MM.1S (cell line): ENCODE data around the gene JAM2.

Experiments used
- EZH2 ChIP-seq: fragments of 300-600 bp; sonication (generic); optimal IDR thresholded peaks from 2 replicates; pipeline ENCODE3; 2017; ENCODE audit warnings: low read depth, mild to moderate bottlenecking, antibody characterized with exemption, low read length, mixed read lengths
- TF ChIP-seq, protein P1 (sequence below): fragments of 300-600 bp; sonication (generic); IDR thresholded peaks from 2 replicates; pipeline ENCODE4 v1.5.1; 2016; ENCODE audit warnings: antibody characterized with exemption, low read length, mixed read lengths

GRCh38 chr21:25608044-25608737, 30.9 kb upstream of the JAM2 start:
- TF ChIP-seq EZH2: no peak
- TF ChIP-seq, protein P1, sequence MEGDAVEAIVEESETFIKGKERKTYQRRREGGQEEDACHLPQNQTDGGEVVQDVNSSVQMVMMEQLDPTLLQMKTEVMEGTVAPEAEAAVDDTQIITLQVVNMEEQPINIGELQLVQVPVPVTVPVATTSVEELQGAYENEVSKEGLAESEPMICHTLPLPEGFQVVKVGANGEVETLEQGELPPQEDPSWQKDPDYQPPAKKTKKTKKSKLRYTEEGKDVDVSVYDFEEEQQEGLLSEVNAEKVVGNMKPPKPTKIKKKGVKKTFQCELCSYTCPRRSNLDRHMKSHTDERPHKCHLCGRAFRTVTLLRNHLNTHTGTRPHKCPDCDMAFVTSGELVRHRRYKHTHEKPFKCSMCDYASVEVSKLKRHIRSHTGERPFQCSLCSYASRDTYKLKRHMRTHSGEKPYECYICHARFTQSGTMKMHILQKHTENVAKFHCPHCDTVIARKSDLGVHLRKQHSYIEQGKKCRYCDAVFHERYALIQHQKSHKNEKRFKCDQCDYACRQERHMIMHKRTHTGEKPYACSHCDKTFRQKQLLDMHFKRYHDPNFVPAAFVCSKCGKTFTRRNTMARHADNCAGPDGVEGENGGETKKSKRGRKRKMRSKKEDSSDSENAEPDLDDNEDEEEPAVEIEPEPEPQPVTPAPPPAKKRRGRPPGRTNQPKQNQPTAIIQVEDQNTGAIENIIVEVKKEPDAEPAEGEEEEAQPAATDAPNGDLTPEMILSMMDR: peak; percentile 95
